HG02973 (cell line): ENCODE measurements around the gene WNT2.
"Not testable (repeated sequence)": the region's sequence is repeated elsewhere in the genome, so short reads cannot be mapped to it uniquely, and the experiment has no call there.

ENCODE experiments used
- ATAC-seq: cut with Tn5 transposase; IDR thresholded peaks from one replicate; pipeline ENCODE4 v1.9.1; 2021; ENCODE audit warnings: moderate library complexity; ENCODE audit not compliant: unreplicated experiment

The WNT2 gene

GRCh38 chr7:117312593-117313580 is 10.0 kb downstream of the WNT2 start:
- ATAC-seq, result no peak

- no peak for ATAC-seq
Measured at GRCh38 chr7:117308891-117309290, 14.0 kb downstream of the WNT2 start.

GRCh38 chr7:117302396-117302795 is 20.5 kb downstream of the WNT2 start:
- ATAC-seq, result no peak

- not testable (repeated sequence) for ATAC-seq
Measured at GRCh38 chr7:117300506-117300905, 22.4 kb downstream of the WNT2 start.

- ATAC-seq, result no peak
Measured at GRCh38 chr7:117297606-117298005, 25.3 kb downstream of the WNT2 start.

- no peak for ATAC-seq
Measured at GRCh38 chr7:117296066-117296465, 26.8 kb downstream of the WNT2 start.

- no peak for ATAC-seq
Measured at GRCh38 chr7:117285826-117286225, 37.0 kb downstream of the WNT2 start.

GRCh38 chr7:117284692-117285091 is 38.2 kb downstream of the WNT2 start:
- no peak for ATAC-seq

- ATAC-seq, result no peak
Measured at GRCh38 chr7:117283779-117284178, 39.1 kb downstream of the WNT2 start.

GRCh38 chr7:117283371-117283770 is 39.5 kb downstream of the WNT2 start:
- no peak for ATAC-seq

GRCh38 chr7:117282239-117282812 is 40.5 kb downstream of the WNT2 start:
- ATAC-seq, result no peak

- no peak for ATAC-seq
Measured at GRCh38 chr7:117281562-117281961, 41.3 kb downstream of the WNT2 start.

- ATAC-seq, result no peak
Measured at GRCh38 chr7:117279931-117280557, 42.8 kb downstream of the WNT2 start.

- ATAC-seq, result no peak
Measured at GRCh38 chr7:117279203-117279602, 43.7 kb downstream of the WNT2 start.

GRCh38 chr7:117278040-117278439 is 44.8 kb downstream of the WNT2 start:
- no peak for ATAC-seq

- no peak for ATAC-seq
Measured at GRCh38 chr7:117277576-117277975, 45.3 kb downstream of the WNT2 start.

- no peak for ATAC-seq
Measured at GRCh38 chr7:117274951-117275350, 47.9 kb downstream of the WNT2 start.

- no peak for ATAC-seq
Measured at GRCh38 chr7:117273814-117274225, 49.0 kb downstream of the WNT2 start.

GRCh38 chr7:117273325-117273724 is 49.5 kb downstream of the WNT2 start:
- no peak for ATAC-seq

- ATAC-seq, result no peak
Measured at GRCh38 chr7:117272017-117272759, 50.7 kb downstream of the WNT2 start.

- no peak for ATAC-seq
Measured at GRCh38 chr7:117271566-117271965, 51.3 kb downstream of the WNT2 start.
